D341Med (cell line): ENCODE measurements around the gene OR4C12.
A peak's percentile ranks its signal among the peaks of the same experiment; 100 is the strongest.
"Not testable (repeated sequence)": the region's sequence is repeated elsewhere in the genome, so short reads cannot be mapped to it uniquely, and the experiment has no call there.

Experiments used
- DNase-seq: peaks from one replicate; pipeline ENCODE4 v3.0.0; 2012; ENCODE audit warnings: low spot score

Gene OR4C12

DNA sequence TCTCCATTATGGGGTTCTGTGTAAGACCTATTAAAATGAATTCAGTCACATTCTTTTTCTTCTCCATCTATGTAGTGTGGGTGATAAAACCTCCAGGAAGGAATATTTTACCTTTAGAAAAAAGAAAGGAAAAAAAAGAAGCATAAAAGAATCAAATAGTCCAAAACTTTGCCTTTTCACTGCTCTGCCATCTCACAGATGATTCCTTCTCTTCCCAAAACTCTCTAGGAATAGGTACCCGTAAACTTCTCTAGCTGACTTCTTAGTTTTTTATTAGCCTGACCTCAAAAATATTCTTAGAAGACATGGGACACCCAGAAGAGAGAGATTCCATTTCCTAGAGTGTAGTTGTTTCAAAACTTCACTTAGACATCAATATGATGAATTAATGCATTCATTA, at the start of gene OR4C12:
Gene OR4C12, minus strand, starts transcription at position 101 of the 400 bp plus-strand sequence. Its CDS starts 34 bp downstream, at position 67.
- not testable (repeated sequence) for DNase-seq

DNA sequence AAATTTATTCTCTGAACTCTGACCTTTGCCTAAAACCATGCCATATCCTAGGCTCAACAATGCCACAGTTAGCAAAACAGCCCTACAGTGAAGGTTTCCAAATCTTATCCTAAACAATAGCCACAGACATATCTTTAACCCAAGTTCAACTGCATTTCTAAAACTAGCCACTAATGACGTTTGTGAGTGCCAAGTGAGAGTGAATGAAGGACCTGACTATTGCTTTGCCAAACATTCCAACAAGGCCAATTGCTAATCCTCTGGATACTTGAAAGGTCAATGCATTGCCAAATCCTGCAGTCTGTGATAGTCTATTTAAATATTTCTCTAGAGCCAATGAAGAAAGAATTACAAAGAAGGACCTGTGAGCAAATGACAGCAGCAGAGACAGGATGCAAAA, 47.9 kb upstream of the OR4C12 start:
- no peak for DNase-seq

DNA sequence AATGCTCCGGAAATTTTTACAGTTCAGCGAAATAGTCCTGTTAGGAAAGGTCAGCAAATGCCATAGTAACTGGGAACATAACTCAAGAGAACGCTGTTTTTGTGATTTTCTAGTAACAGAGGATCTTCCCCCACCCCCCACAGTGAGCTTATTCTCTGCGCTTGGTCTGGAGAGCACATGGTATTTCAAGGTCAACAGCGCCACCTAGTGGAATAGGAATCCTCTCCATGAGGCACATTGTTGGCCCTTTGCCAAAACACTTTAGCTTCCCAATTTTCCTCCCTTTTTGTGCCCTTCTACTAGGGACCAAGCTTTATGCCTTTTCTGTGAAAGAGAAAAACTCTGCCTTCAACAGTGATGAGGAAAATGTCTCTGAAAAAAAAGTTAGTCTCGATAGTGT, 13.2 kb upstream of the OR4C12 start:
- DNase-seq: peak; percentile 38

DNA sequence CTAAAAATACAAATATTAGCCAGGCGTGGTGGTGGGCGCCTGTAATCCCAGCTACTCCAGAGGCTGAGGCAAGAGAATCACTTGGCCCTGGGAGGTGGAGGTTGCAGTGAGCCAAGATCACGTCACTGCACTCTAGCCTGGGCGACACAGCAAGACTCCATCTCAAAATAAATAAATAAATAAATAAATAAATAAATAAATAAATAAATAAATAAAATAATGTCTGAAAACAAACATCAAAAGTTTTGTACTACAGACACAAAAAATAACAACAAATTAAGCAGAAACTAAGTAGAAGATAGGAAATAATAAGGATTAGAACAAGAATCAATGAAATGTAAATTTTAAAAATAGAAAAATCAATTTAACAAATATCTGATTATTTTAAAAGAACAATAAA, 8.9 kb downstream of the OR4C12 start:
- not testable (repeated sequence) for DNase-seq

DNA sequence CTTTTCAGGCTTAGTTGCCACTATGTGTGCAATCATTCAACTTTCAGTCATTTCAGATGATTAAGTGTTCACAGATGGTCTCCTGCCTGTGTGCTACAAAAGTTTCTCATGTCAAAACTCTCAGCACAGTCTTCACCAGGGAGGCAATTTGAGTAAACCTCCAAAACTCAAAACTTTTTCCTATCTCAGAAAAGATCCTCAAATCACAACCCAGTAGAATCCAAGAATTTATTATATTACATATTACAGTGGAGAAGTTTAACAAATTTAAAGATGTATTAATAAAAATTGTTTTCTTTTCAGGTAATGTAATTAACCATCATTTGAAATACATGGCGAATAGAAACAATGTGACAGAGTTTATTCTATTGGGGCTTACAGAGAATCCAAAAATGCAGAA, 30.2 kb downstream of the OR4C12 start, which contains the start of gene OR4C13:
Gene OR4C13, plus strand, starts transcription at position 301 of the 400 bp plus-strand sequence. Its CDS starts 32 bp downstream, at position 333.
- DNase-seq: no peak

DNA sequence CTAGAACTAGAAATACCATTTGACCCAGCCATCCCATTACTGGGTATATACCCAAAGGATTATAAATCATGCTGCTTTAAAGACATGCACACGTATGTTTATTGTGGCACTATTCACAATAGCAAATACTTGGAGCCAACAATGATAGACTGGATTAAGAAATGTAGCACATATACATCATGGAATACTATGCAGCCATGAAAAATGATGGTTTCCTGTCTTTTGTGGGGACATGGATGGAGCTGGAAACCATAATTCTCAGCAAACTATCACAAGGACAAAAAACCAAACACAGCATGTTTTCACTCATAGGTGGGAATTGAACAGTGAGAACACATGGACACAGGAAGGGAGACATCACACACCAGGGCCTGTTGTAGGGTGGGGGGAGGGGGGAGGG, 33.6 kb downstream of the OR4C12 start:
- not testable (repeated sequence) for DNase-seq
